K562 (cell line): ENCODE measurements around the gene CCNA1. TPM values are rescaled to one million over a fixed set of nuclear protein-coding genes. Genes with fewer than 3 reads are reported as not detected.

ENCODE experiments used
- ATAC-seq: fragments of 200-7000 bp; cut with Tn5 transposase; 3 replicates; pipeline ENCODE4 v1.9.1; 2020; ENCODE audit warnings: moderate library complexity
- BruUV-seq: library from RNA; stranded (reverse); fragments of 400-500 nt; replicated peaks from 2 replicates; lab custom pipeline; 2021; lab: Mats Ljungman, UMichigan
- CTCF ChIA-PET: fragments of 300-600 bp; formaldehyde crosslinking; extraction: SDS; loops from one replicate; lab custom pipeline; 2021; ENCODE audit warnings: low intra/inter-chr PET ratio; lab: Yijun Ruan, JAX
- POLR2A ChIA-PET: fragments of 300-600, 350-650 bp; sonication (Branson Sonifier 250); formaldehyde crosslinking; extraction: SDS; loops from one replicate; lab custom pipeline; 2021; ENCODE audit warnings: antibody characterized with exemption, inconsistent platforms; lab: Yijun Ruan, JAX
- DNase-seq, 4 experiments: peaks; one replicate each; pipeline versions ENCODE4 v3.0.0 to v3.0.0-alpha.2; 2011 to 2018; ENCODE audit warnings: low spot score in 3 of 4, mixed read lengths in 3 of 4; ENCODE audit errors: extremely low read depth in 1 of 4
- FAIRE-seq: peaks from 2 replicates; lab custom pipeline; 2011; peaks lifted over from hg19 to GRCh38; lab: Jason Lieb, UNC
- H2AFZ ChIP-seq: 2 replicates; pipeline ENCODE4 v1.6.0; 2011; ENCODE audit warnings: low read depth, low read length, control low read depth, inconsistent platforms
- H3K27ac ChIP-seq: fragments of 200-600 bp; 3 replicates; pipeline ENCODE4 v1.8.0; 2011; ENCODE audit warnings: low read depth, mild to moderate bottlenecking, control low read depth, inconsistent platforms, low read length, moderate library complexity, mixed read lengths; ENCODE audit errors: extremely low read depth
- H3K27me3 ChIP-seq, 2 experiments: fragments of 300-600 bp in 1 of 2; 2 replicates in 1 of 2; 3 replicates in 1 of 2; pipeline versions ENCODE4 v1.6.0 to v1.8.0; 2011; ENCODE audit warnings: inconsistent platforms in 2 of 2, low read length in 2 of 2, mild to moderate bottlenecking in 1 of 2, mixed read lengths in 1 of 2, moderate library complexity in 1 of 2; ENCODE audit not compliant: control insufficient read depth in 2 of 2, insufficient read depth in 2 of 2
- H3K36me3 ChIP-seq: fragments of 300-600 bp; 3 replicates; pipeline ENCODE4 v1.8.0; 2011; ENCODE audit warnings: mild to moderate bottlenecking, low read length, inconsistent platforms; ENCODE audit not compliant: control insufficient read depth, insufficient read depth
- H3K4me1 ChIP-seq, 2 experiments: fragments of 200-600 bp in 1 of 2; replicated peaks in 1 of 2; 2 replicates in 1 of 2; 3 replicates in 1 of 2; pipeline versions ENCODE4 v1.5.1 to v1.8.0; 2011; ENCODE audit warnings: inconsistent platforms in 2 of 2, low read length in 2 of 2, mild to moderate bottlenecking in 1 of 2, mixed read lengths in 1 of 2, moderate library complexity in 1 of 2; ENCODE audit not compliant: control insufficient read depth in 2 of 2, insufficient read depth in 2 of 2
- H3K4me2 ChIP-seq: 2 replicates; pipeline ENCODE4 v1.6.1; 2011; ENCODE audit warnings: low read length, control low read depth, inconsistent platforms, mixed read lengths; ENCODE audit not compliant: insufficient read depth
- H3K4me3 ChIP-seq: fragments of 200-600 bp; sonication (generic), shearing (Covaris generic); 2 replicates; pipeline ENCODE4 v1.5.1; 2016; ENCODE audit warnings: control low read depth, inconsistent platforms
- H3K79me2 ChIP-seq: fragments of 200-600 bp; 3 replicates; pipeline ENCODE4 v1.8.0; 2011; ENCODE audit warnings: low read length, inconsistent platforms; ENCODE audit not compliant: control insufficient read depth, insufficient read depth
- H3K9ac ChIP-seq, 2 experiments: 2 replicates each; pipeline versions ENCODE4 v1.6.0 to v1.6.1; 2011; ENCODE audit warnings: low read depth in 2 of 2, low read length in 2 of 2, control low read depth in 1 of 2, inconsistent platforms in 1 of 2, mild to moderate bottlenecking in 1 of 2, mixed read lengths in 1 of 2; ENCODE audit not compliant: insufficient read depth in 1 of 2
- H3K9me1 ChIP-seq: one replicate; pipeline ENCODE4 v1.6.0; 2011; ENCODE audit warnings: inconsistent platforms, mild to moderate bottlenecking, low read length, moderate library complexity; ENCODE audit not compliant: control insufficient read depth, insufficient read depth
- H3K9me3 ChIP-seq: replicated peaks from 2 replicates; pipeline ENCODE4 v1.5.1; 2011; ENCODE audit warnings: low read depth, low read length, inconsistent platforms; ENCODE audit not compliant: control insufficient read depth, insufficient read depth
- H4K20me1 ChIP-seq: replicated peaks from 2 replicates; pipeline ENCODE4 v1.6.1; 2011; ENCODE audit warnings: low read length, inconsistent platforms, mixed read lengths; ENCODE audit not compliant: control insufficient read depth, insufficient read depth
- CLOCK ChIP-seq: fragments of 250-450 bp; sonication (Bioruptor Pico); IDR thresholded peaks from 2 replicates; pipeline ENCODE4 v1.4.0; 2020; ENCODE audit warnings: mild to moderate bottlenecking, moderate library complexity, borderline replicate concordance
- E2F1 ChIP-seq: sonication (generic); formaldehyde crosslinking; IDR thresholded peaks from 2 replicates; pipeline ENCODE4 v1.8.1; 2023; ENCODE audit warnings: mild to moderate bottlenecking, missing genetic modification reagents, moderate library complexity
- ZNF316 ChIP-seq: fragments of 450-650 bp; IDR thresholded peaks from 2 replicates; pipeline ENCODE4 v1.6.1; 2016
- ZNF511 ChIP-seq: sonication (generic); formaldehyde crosslinking; IDR thresholded peaks from 2 replicates; pipeline ENCODE4 v1.8.0; 2022; ENCODE audit warnings: mild to moderate bottlenecking, missing genetic modification reagents
- ZNF717 ChIP-seq: fragments of 250-450 bp; sonication (Bioruptor Pico); IDR thresholded peaks from 2 replicates; pipeline ENCODE4 v1.5.0; 2021
- in situ Hi-C: fragments of 300-500 bp; cut with MboI; formaldehyde crosslinking; loops from 4 replicates; pipeline ENCODE4 v1.15.0; 2018; ENCODE audit warnings: inconsistent platforms, mixed read lengths
- intact Hi-C: fragments of 100-400 bp; cut with micrococcal nuclease; formaldehyde crosslinking; loops from 2 replicates; pipeline ENCODE4 v1.14.2; 2022
- polyA plus RNA-seq, 8 experiments: library from polyadenylated mRNA; depleted of rRNA in 4 of 8; stranded (reverse) in 5 of 8; unstranded in 3 of 8; fragments of >200 nt; fragmentation: Nextera tagmentation in 2 of 8; fragmentation: Illumina TruSeq in 1 of 8; extraction: Ambion mirVana in 2 of 8; extraction: Trizol in 1 of 8; gene quantifications; 2 replicates each; pipeline versions ENCODE4 v1.2.1 to v1.2.3, GENCODE V29; 2011 to 2014; ENCODE audit warnings: inconsistent platforms in 1 of 8, missing spikeins in 1 of 8
- total RNA-seq, 7 experiments: library from RNA; depleted of rRNA in 6 of 7; stranded (reverse); fragments of >200 nt in 6 of 7; fragmentation: Illumina TruSeq in 2 of 7; extraction: Trizol in 2 of 7; gene quantifications; 2 replicates each; pipeline versions ENCODE4 v1.2.1 to v1.2.3, GENCODE V29; 2011 to 2021; ENCODE audit warnings: low replicate concordance in 1 of 7

Gene CCNA1
- total and polyA plus RNA-seq, 9 of the 15 experiments (the other 6 are each of a cell fraction or from before 2014, with no cell fraction given) = 0.08 TPM; not detected in 8

GRCh38 chr13:36480726-36481427, 48.6 kb downstream of the CCNA1 start (continued):
- no peak for TF ChIP-seq ZNF511 (CRISPR knock-in tag)
- no peak for TF ChIP-seq E2F1 (CRISPR knock-in tag)

GRCh38 chr13:36490055-36490454, 57.8 kb downstream of the CCNA1 start:
- H3K9me3 ChIP-seq = no peaks in the 10 kb centered on the region

More at GRCh38 chr13:36490055-36490454, 57.8 kb downstream of the CCNA1 start:
- H4K20me1 ChIP-seq = no peaks in the 10 kb centered on the region
- POLR2A ChIA-PET = no interaction called here
- intact Hi-C loops = no loop called here
- H3K27me3 ChIP-seq = no peaks in the 10 kb centered on the region
- no peak for DNase-seq
- H3K27ac ChIP-seq = no peak overlapping the region
- H3K9me1 ChIP-seq = no peaks in the 10 kb centered on the region
- CTCF ChIA-PET = no interaction called here
- no peak overlapping the region for H3K4me3 ChIP-seq
- TF ChIP-seq CLOCK (CRISPR knock-in tag) (no peak), ZNF316 (no peak), ZNF717 (no peak)
- TF ChIP-seq, all 486 proteins: peak for 0
- H3K4me1 ChIP-seq = no peaks in the 10 kb centered on the region
- H3K36me3 ChIP-seq = no peaks in the 10 kb centered on the region
- H3K9ac ChIP-seq = no peak overlapping the region
- H3K4me2 ChIP-seq = no peak overlapping the region
- H2AFZ ChIP-seq = no peak overlapping the region
- H3K79me2 ChIP-seq = no peaks in the 10 kb centered on the region
- ATAC-seq (no peak), FAIRE-seq (no peak)
- BruUV-seq = no TSS peak
- in situ Hi-C loops = no loop called here

Other genes with a start within 250 kb of the CCNA1 start
- gene SOHLH2, start 217.9 kb upstream of the CCNA1 start, total RNA-seq (2014; rRNA removed) = 10.3 and 11.1 TPM in 2 replicates
- gene SOHLH2, start 217.9 kb upstream of the CCNA1 start, total RNA-seq (2014; rRNA removed; fragmentation: Illumina TruSeq; extraction: Trizol) = 19.5 and 20.9 TPM in 2 replicates
- 11.9 and 13.0 TPM in 2 replicates for gene SOHLH2, start 217.9 kb upstream of the CCNA1 start, total RNA-seq (2015; rRNA removed; fragmentation: Illumina TruSeq; extraction: Trizol)
- 12.7 and 13.6 TPM in 2 replicates for gene SOHLH2, start 217.9 kb upstream of the CCNA1 start, total RNA-seq (2021)
- gene SOHLH2, start 217.9 kb upstream of the CCNA1 start, polyA plus RNA-seq (2011; rRNA removed) = 17.0 and 18.2 TPM in 2 replicates
- 20.3 and 22.5 TPM in 2 replicates for gene SOHLH2, start 217.9 kb upstream of the CCNA1 start, polyA plus RNA-seq (2014; fragmentation: Illumina TruSeq; extraction: Trizol)
- gene SOHLH2, start 217.9 kb upstream of the CCNA1 start, polyA plus RNA-seq (2014; fragmentation: Nextera tagmentation; extraction: Ambion mirVana) = 10 to 100 TPM; 21.6 to 26.7 TPM
- 13.6 and 14.5 TPM in 2 replicates for gene SOHLH2, start 217.9 kb upstream of the CCNA1 start, polyA plus RNA-seq (2014; rRNA removed)
- 6.8 and 6.9 TPM in 2 replicates for gene CCDC169, start 134.7 kb upstream of the CCNA1 start, total RNA-seq (2014; rRNA removed)
- 17.2 and 18.6 TPM in 2 replicates for gene CCDC169, start 134.7 kb upstream of the CCNA1 start, total RNA-seq (2014; rRNA removed; fragmentation: Illumina TruSeq; extraction: Trizol)
- gene CCDC169, start 134.7 kb upstream of the CCNA1 start, total RNA-seq (2015; rRNA removed; fragmentation: Illumina TruSeq; extraction: Trizol) = 10.3 and 10.8 TPM in 2 replicates
- gene CCDC169, start 134.7 kb upstream of the CCNA1 start, total RNA-seq (2021) = 9.6 and 12.6 TPM in 2 replicates
- 11.7 and 15.4 TPM in 2 replicates for gene CCDC169, start 134.7 kb upstream of the CCNA1 start, polyA plus RNA-seq (2011; rRNA removed)
- gene CCDC169, start 134.7 kb upstream of the CCNA1 start, polyA plus RNA-seq (2014; fragmentation: Illumina TruSeq; extraction: Trizol) = 11.6 and 12.4 TPM in 2 replicates
- gene CCDC169, start 134.7 kb upstream of the CCNA1 start, polyA plus RNA-seq (2014; fragmentation: Nextera tagmentation; extraction: Ambion mirVana) = 10 to 100 TPM; 18.9 to 22.0 TPM
- gene CCDC169, start 134.7 kb upstream of the CCNA1 start, polyA plus RNA-seq (2014; rRNA removed) = 9.0 and 12.4 TPM in 2 replicates
- gene SPART, start 86.1 kb upstream of the CCNA1 start, total RNA-seq (2014; rRNA removed) = 28.3 and 32.8 TPM in 2 replicates
- 54.9 and 67.2 TPM in 2 replicates for gene SPART, start 86.1 kb upstream of the CCNA1 start, total RNA-seq (2014; rRNA removed; fragmentation: Illumina TruSeq; extraction: Trizol)
- 50.1 and 56.7 TPM in 2 replicates for gene SPART, start 86.1 kb upstream of the CCNA1 start, total RNA-seq (2015; rRNA removed; fragmentation: Illumina TruSeq; extraction: Trizol)
- 33.7 and 35.9 TPM in 2 replicates for gene SPART, start 86.1 kb upstream of the CCNA1 start, total RNA-seq (2021)
- 34.8 and 41.0 TPM in 2 replicates for gene SPART, start 86.1 kb upstream of the CCNA1 start, polyA plus RNA-seq (2011; rRNA removed)
- 63.6 and 79.0 TPM in 2 replicates for gene SPART, start 86.1 kb upstream of the CCNA1 start, polyA plus RNA-seq (2014; fragmentation: Illumina TruSeq; extraction: Trizol)
- gene SPART, start 86.1 kb upstream of the CCNA1 start, polyA plus RNA-seq (2014; fragmentation: Nextera tagmentation; extraction: Ambion mirVana) = 10 to 100 TPM; 18.7 to 32.0 TPM
- 30.5 and 41.6 TPM in 2 replicates for gene SPART, start 86.1 kb upstream of the CCNA1 start, polyA plus RNA-seq (2014; rRNA removed)
- gene SERTM1, start 241.5 kb downstream of the CCNA1 start, total RNA-seq (2014; rRNA removed) = not detected in 2 replicates
- not detected in 2 replicates for gene SERTM1, start 241.5 kb downstream of the CCNA1 start, total RNA-seq (2014; rRNA removed; fragmentation: Illumina TruSeq; extraction: Trizol)
- not detected in 2 replicates for gene SERTM1, start 241.5 kb downstream of the CCNA1 start, total RNA-seq (2015; rRNA removed; fragmentation: Illumina TruSeq; extraction: Trizol)
- not detected in 2 replicates for gene SERTM1, start 241.5 kb downstream of the CCNA1 start, total RNA-seq (2021)
- gene SERTM1, start 241.5 kb downstream of the CCNA1 start, polyA plus RNA-seq (2011; rRNA removed) = not detected in 2 replicates
- not detected in 2 replicates for gene SERTM1, start 241.5 kb downstream of the CCNA1 start, polyA plus RNA-seq (2014; fragmentation: Illumina TruSeq; extraction: Trizol)
- gene SERTM1, start 241.5 kb downstream of the CCNA1 start, polyA plus RNA-seq (2014; fragmentation: Nextera tagmentation; extraction: Ambion mirVana) = not detected
- not detected in 2 replicates for gene SERTM1, start 241.5 kb downstream of the CCNA1 start, polyA plus RNA-seq (2014; rRNA removed)